Fibroblast of pulmonary artery (primary cell): ENCODE results near the gene SPINDOC.

Source experiments
- DNase-seq: peaks from one replicate; pipeline ENCODE4 v3.0.0-alpha.2; 2010; ENCODE audit warnings: low read depth
- H3K4me3 ChIP-seq: replicated peaks from 2 replicates; pipeline ENCODE4 v1.5.1; 2011; ENCODE audit warnings: low read depth, mild to moderate bottlenecking, control low read depth, low read length, moderate library complexity
- CTCF ChIP-seq: IDR thresholded peaks from 2 replicates; pipeline ENCODE4 v1.5.1; 2011; ENCODE audit warnings: mild to moderate bottlenecking, control low read depth, low read length, inconsistent platforms; ENCODE audit errors: missing control alignments

SPINDOC gene

DNA sequence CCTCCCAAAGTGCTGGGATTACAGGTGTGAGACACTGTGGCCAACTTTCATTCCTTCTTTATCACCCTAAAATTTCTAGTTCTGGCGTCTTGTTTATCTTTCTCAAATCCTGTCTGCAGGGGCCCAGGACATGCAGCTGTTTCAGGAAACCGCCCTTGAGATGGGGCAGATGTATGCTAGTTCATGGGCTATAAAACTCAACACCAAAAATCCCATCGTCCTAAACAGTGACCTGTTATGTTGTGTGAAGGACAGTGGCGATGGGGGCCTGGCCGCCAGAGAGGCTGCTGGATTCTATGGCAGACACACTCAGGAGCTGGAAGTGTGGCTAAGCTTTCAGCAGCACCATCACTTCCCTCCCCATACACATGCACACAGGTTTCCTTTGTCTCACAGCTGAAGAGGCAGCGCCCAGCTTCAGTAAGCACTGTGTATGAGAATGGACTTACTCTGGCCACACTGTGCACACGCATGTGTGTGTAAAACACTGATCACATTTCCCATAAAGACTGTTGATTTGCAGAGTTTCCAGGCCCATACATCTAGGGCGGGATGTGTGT, 62.3 kb downstream of the SPINDOC start:
- no peak overlapping the region for H3K4me3 ChIP-seq
- TF ChIP-seq CTCF = no peak
- no peak for DNase-seq

- DNase-seq = no peak
- TF ChIP-seq CTCF = no peak
- no peak overlapping the region for H3K4me3 ChIP-seq
Observed at GRCh38 chr11:63876616-63877015, 63.4 kb downstream of the SPINDOC start.
